ENCODE results near the gene KASH5. TPM values are rescaled to one million over a fixed set of nuclear protein-coding genes. Genes with fewer than 3 reads are reported as not detected.
A peak's percentile ranks its signal among the peaks of the same experiment; 100 is the strongest.

The KASH5 gene
- total RNA-seq, 1 experiment from 2014 or later: 0.37 TPM

DNA sequence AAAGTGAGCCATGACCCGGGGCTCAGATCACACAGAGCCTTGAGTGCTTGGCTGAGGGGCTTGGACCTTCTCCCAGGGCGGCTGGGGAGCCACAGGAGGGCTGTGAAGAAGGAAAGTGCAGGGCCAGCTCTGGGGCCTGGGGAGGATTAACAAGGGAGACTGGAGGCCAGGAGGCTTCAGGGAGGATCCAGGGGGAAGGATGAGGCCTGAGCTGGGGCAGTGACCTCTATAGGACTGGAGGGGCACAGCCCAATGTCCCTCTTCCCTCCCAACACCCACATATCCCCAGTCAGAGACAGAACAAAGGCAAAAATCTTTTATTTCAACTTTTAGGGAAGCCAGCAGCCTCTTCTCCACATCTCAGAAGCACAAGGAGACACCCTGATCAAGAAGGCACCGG, 57.9 kb downstream of the KASH5 start:
- TF ChIP-seq, protein P1, sequence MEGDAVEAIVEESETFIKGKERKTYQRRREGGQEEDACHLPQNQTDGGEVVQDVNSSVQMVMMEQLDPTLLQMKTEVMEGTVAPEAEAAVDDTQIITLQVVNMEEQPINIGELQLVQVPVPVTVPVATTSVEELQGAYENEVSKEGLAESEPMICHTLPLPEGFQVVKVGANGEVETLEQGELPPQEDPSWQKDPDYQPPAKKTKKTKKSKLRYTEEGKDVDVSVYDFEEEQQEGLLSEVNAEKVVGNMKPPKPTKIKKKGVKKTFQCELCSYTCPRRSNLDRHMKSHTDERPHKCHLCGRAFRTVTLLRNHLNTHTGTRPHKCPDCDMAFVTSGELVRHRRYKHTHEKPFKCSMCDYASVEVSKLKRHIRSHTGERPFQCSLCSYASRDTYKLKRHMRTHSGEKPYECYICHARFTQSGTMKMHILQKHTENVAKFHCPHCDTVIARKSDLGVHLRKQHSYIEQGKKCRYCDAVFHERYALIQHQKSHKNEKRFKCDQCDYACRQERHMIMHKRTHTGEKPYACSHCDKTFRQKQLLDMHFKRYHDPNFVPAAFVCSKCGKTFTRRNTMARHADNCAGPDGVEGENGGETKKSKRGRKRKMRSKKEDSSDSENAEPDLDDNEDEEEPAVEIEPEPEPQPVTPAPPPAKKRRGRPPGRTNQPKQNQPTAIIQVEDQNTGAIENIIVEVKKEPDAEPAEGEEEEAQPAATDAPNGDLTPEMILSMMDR (conservative IDR thresholded peaks at IDR 0.05; ENCODE audit: low read depth, low read length): no peak
- TF ChIP-seq EZH2 (IDR thresholded peaks at IDR 0.05; ENCODE audit: borderline replicate concordance, low read depth, low read length, poor library complexity, severe bottlenecking): no peak

DNA sequence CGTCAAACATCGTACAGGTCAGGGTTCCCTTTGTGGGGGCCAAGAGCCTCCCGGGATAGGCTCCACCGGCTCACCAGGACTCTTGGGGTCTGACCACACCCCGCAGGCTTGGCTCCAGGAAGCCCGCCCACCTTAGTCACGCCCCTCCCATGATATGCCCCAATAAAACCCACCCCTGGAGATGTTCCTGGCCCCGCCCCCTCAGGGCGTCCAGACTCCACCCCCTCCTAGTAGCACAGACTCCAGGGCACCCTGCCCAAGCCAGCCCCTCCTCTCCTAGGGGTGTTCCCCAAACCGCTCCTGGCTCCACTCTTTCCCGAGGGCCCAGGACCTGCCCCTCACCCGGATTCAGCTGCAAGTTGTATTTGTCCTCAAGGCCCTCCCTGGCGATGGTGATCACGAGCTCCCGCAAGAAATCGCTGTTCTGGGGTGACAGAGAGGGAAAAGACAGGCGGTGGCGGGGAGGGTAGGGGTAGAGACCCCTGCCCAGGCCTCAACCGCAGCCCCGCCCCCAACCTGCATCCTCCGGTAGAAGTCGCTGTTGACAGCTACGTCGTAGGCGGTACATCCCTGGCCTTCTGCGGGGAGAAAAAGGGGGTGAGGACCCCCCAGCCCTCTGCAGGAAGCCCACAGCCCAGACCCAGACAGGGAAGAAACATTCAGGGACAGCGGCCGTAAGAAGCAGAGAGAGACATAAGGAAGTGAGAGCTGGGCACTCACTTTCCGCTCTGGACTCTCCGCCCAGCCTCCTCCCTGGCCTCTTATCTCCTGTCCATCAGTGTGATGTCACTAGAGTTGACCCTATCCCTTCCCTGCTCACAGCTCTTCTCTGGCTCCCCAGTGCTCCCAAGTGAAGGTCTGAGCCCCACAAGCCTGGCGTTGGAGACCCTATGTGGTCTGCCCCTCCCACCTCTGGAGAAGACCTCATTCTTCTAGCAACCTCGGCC, 59.7 kb downstream of the KASH5 start:
- peaks cover 19% of the 10 kb centered on the region for H3K36me3 ChIP-seq (ENCODE audit: insufficient read depth, low read length, poor library complexity, severe bottlenecking)
- peak overlapping the region; percentile 48 for H3K27ac ChIP-seq (ENCODE audit: low read depth, low read length, poor library complexity, severe bottlenecking)
- H3K4me1 ChIP-seq (ENCODE audit: insufficient read depth, low read length, poor library complexity, severe bottlenecking): peaks cover 27% of the 10 kb centered on the region
- DNase-seq (ENCODE audit: low spot score): peak; percentile 94
- intact Hi-C loops (cut with micrococcal nuclease; ENCODE audit: unreplicated experiment): no loop called here
- TF ChIP-seq, protein P1 (conservative IDR thresholded peaks at IDR 0.05; ENCODE audit: low read depth, low read length): peak; percentile 37; the same call in 1 of the 2 replicates
- TF ChIP-seq EZH2 (IDR thresholded peaks at IDR 0.05; ENCODE audit: borderline replicate concordance, low read depth, low read length, poor library complexity, severe bottlenecking): no peak
- H3K27me3 ChIP-seq (replicated peaks; ENCODE audit: insufficient read depth, low read depth, low read length, poor library complexity): no peaks in the 10 kb centered on the region
- BruUV-seq (replicated peaks): no TSS peak
- POLR2A ChIA-PET (ENCODE audit: low non-redundant PET): no interaction called here
- CTCF ChIA-PET: no interaction called here
- H3K9me3 ChIP-seq (ENCODE audit: low read depth, low read length, poor library complexity, severe bottlenecking): no peaks in the 10 kb centered on the region
- H3K4me3 ChIP-seq (ENCODE audit: low read depth, low read length, poor library complexity, severe bottlenecking): peak overlapping the region; percentile 24

More for the DNA sequence above, 57.9 kb downstream of the KASH5 start:
- Histone ChIP-seq H3K27me3 (replicated peaks; ENCODE audit: insufficient read depth, low read depth, low read length, poor library complexity) (peaks cover 3% of the 10 kb centered on the region), H3K4me1 (ENCODE audit: insufficient read depth, low read length, poor library complexity, severe bottlenecking) (peaks cover 34% of the 10 kb centered on the region), H3K4me3 (ENCODE audit: low read depth, low read length, poor library complexity, severe bottlenecking) (no peak overlapping the region), H3K36me3 (ENCODE audit: insufficient read depth, low read length, poor library complexity, severe bottlenecking) (peaks cover 19% of the 10 kb centered on the region), H3K27ac (ENCODE audit: low read depth, low read length, poor library complexity, severe bottlenecking) (no peak overlapping the region), H3K9me3 (ENCODE audit: low read depth, low read length, poor library complexity, severe bottlenecking) (no peaks in the 10 kb centered on the region)
- CTCF ChIA-PET: interaction anchor here (0.6 to 1.9 kb wide), 3 partner anchors 30 to 180 kb away, joined by 3 to 8 read pairs (median 6); no protein-coding TSS in a partner anchor
- no TSS peak for BruUV-seq (replicated peaks)
- POLR2A ChIA-PET (ENCODE audit: low non-redundant PET): no interaction called here
- intact Hi-C loops (cut with micrococcal nuclease; ENCODE audit: unreplicated experiment): no loop called here
- no peak for DNase-seq (ENCODE audit: low spot score)

DNA sequence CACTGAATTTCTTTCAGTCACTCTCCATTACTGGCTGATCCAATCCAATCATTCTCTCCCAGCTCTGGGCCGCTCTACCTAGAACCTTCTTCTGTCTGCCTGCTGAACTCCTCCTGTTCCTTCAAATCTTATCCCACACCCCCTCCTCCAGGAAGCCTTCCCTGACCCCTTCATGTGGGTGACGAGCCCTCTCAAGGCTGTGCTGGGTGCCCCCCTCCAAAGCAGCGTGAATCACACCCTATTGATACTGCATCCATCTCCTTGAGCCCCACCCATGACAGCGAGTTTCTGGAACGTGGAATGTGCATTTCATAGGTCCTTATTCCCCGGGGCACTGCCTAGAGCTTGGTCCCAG, 60.4 kb downstream of the KASH5 start:
- ChIA-PET CTCF (no interaction called here), POLR2A (ENCODE audit: low non-redundant PET) (no interaction called here)
- H3K4me3 ChIP-seq (ENCODE audit: low read depth, low read length, poor library complexity, severe bottlenecking): no peak overlapping the region
- BruUV-seq (replicated peaks): no TSS peak
- peaks cover 19% of the 10 kb centered on the region for H3K36me3 ChIP-seq (ENCODE audit: insufficient read depth, low read length, poor library complexity, severe bottlenecking)
- H3K27me3 ChIP-seq (replicated peaks; ENCODE audit: insufficient read depth, low read depth, low read length, poor library complexity): no peaks in the 10 kb centered on the region
- TF ChIP-seq, protein P1 (conservative IDR thresholded peaks at IDR 0.05; ENCODE audit: low read depth, low read length): no peak
- TF ChIP-seq EZH2 (IDR thresholded peaks at IDR 0.05; ENCODE audit: borderline replicate concordance, low read depth, low read length, poor library complexity, severe bottlenecking): no peak
- no peak for DNase-seq (ENCODE audit: low spot score)
- no peaks in the 10 kb centered on the region for H3K9me3 ChIP-seq (ENCODE audit: low read depth, low read length, poor library complexity, severe bottlenecking)
- intact Hi-C loops (cut with micrococcal nuclease; ENCODE audit: unreplicated experiment): no loop called here
- H3K27ac ChIP-seq (ENCODE audit: low read depth, low read length, poor library complexity, severe bottlenecking): no peak overlapping the region
- H3K4me1 ChIP-seq (ENCODE audit: insufficient read depth, low read length, poor library complexity, severe bottlenecking): peaks cover 28% of the 10 kb centered on the region

Data from A673 (cell line).